ENCODE results near the gene TARDBP. TPM values are rescaled to one million over a fixed set of nuclear protein-coding genes. Genes with fewer than 3 reads are reported as not detected.

TARDBP gene
- total and polyA plus RNA-seq, 8 donors = 68.8 to 243 (median 118) TPM

- peaks cover 11 to 36% (median 28%) of the 10 kb centered on the region in 4 donors for H3K4me1 ChIP-seq
- no peaks in the 10 kb centered on the region for H3K9me3 ChIP-seq
- peaks cover 19 to 48% (median 44%) of the 10 kb centered on the region in 4 donors for H3K36me3 ChIP-seq
- no peak overlapping the region for H3K27ac ChIP-seq
- intact Hi-C loops (cut with DNase I; ENCODE audit: low total_unique reads) = no loop called here
- DNase-seq = no peak
- peaks cover 0 to 8% (median 0%) of the 10 kb centered on the region in 3 donors for H3K27me3 ChIP-seq
- no peak overlapping the region for H3K4me3 ChIP-seq
- WGBS, 5 donors = 92 to 96% (median 95%) methylated on average over 13 to 14 of the region's 14 CpGs
- TF ChIP-seq POLR2AphosphoS5 (IDR thresholded peaks at IDR 0.05) = no peak
- TF ChIP-seq EP300 (IDR thresholded peaks at IDR 0.05) = no peak
- TF ChIP-seq, protein P1, sequence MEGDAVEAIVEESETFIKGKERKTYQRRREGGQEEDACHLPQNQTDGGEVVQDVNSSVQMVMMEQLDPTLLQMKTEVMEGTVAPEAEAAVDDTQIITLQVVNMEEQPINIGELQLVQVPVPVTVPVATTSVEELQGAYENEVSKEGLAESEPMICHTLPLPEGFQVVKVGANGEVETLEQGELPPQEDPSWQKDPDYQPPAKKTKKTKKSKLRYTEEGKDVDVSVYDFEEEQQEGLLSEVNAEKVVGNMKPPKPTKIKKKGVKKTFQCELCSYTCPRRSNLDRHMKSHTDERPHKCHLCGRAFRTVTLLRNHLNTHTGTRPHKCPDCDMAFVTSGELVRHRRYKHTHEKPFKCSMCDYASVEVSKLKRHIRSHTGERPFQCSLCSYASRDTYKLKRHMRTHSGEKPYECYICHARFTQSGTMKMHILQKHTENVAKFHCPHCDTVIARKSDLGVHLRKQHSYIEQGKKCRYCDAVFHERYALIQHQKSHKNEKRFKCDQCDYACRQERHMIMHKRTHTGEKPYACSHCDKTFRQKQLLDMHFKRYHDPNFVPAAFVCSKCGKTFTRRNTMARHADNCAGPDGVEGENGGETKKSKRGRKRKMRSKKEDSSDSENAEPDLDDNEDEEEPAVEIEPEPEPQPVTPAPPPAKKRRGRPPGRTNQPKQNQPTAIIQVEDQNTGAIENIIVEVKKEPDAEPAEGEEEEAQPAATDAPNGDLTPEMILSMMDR (IDR thresholded peaks at IDR 0.05) = no peak
- TF ChIP-seq POLR2A (IDR thresholded peaks at IDR 0.05) = no peak
Measured at GRCh38 chr1:11058026-11058425, 45.6 kb downstream of the TARDBP start.

DNA sequence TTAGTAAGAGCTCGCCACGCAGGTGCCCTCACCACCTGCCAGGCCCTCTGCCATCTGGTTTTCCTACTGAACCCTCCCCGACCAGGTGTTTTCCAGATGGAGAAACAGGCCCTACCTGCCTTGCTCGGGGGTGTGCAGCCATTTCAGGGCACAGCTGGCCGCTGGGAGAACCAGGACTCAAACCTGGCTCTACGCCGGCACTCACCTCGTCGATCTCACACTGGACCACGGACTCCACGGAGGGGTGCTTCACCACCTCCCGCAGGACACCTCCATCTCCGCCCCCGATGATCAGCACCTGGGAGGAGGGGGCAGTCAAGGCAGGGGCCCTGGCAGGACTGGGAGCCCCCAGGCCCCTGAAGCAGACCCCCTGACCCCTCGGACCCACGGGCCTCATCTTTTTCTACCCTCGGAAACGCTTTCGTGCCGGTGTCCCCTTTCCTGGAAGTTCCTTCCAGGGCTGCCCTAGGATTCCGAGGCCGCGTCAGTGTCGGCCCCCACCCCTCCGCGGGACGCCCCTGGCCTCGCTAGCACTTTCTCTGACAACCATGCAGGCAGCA lies 46.2 kb downstream of the TARDBP start:
- DNase-seq = peak; percentile 29 to 40
- TF ChIP-seq, protein P1 (IDR thresholded peaks at IDR 0.05) = no peak
- TF ChIP-seq POLR2AphosphoS5 (IDR thresholded peaks at IDR 0.05) (no peak), POLR2A (IDR thresholded peaks at IDR 0.05) (no peak), EP300 (IDR thresholded peaks at IDR 0.05) (no peak)
- Histone ChIP-seq H3K4me1 (peaks cover 11 to 34% (median 24%) of the 10 kb centered on the region in 4 donors), H3K9me3 (no peaks in the 10 kb centered on the region), H3K4me3 (peak overlapping the region; percentile 88 to 99 (median 96)), H3K27me3 (peaks cover 0 to 2% (median 0%) of the 10 kb centered on the region in 3 donors), H3K36me3 (peaks cover 19 to 54% (median 50%) of the 10 kb centered on the region in 4 donors), H3K27ac (peak overlapping the region in 2 of 5 donors; percentile 75 to 84)
- intact Hi-C loops (cut with DNase I; ENCODE audit: low total_unique reads) = no loop called here
- WGBS, 5 donors = 27 to 44% (median 37%) methylated on average over 20 to 28 of the region's 28 CpGs

DNA sequence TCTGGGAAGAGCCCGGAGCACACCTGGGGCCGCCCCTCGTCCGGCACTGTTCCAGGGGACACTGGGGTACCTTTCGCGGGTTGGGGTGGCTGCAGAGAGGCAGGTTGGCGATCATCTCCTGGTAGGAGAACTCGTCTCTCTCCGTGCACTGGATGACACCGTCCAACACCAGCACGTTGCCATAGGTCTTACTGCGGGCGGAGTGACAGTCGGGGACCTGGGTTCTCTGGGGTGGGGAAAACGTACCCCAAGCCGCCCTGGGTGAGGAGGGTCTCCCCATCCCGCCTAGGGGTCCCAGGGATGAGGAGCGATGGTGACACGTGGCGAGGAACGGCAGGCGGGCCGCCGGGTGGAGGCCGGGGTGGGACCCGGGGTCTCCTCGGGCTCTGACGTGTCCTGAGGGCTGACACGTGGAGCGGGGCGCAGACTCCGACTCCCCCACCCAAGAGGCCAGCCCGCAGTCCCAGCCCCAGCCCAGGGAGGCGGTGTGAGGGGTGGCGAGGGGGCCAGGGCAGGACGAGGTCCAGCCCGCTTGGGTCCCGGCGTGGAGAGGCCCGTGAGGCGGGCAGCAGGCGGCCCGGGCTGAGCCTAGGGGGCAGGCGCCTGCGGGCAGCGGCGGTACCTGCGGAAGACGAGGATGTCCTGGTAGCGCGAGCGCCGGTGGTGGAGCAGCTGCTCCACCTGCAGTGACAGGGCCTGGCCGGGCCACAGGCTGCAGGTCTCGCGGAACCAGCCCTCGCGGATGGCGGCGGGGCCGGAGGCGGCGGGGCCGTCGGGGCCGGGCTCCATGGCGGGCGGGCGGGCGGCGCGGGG lies 46.9 kb downstream of the TARDBP start:
- intact Hi-C loops (cut with DNase I; ENCODE audit: low total_unique reads) = no loop called here
- H3K36me3 ChIP-seq = peaks cover 17 to 56% (median 53%) of the 10 kb centered on the region in 4 donors
- TF ChIP-seq POLR2A (IDR thresholded peaks at IDR 0.05) = no peak
- peak overlapping the region; percentile 12 to 84 (median 67) for H3K27ac ChIP-seq
- H3K27me3 ChIP-seq = no peaks in the 10 kb centered on the region
- no peak for DNase-seq
- H3K4me1 ChIP-seq = peaks cover 11 to 34% (median 24%) of the 10 kb centered on the region in 4 donors
- H3K9me3 ChIP-seq = no peaks in the 10 kb centered on the region
- 1 to 3% (median 1%) methylated on average over 19 to 72 of the region's 72 CpGs for WGBS, 5 donors
- peak overlapping the region; percentile 88 to 99 (median 96) for H3K4me3 ChIP-seq

DNA sequence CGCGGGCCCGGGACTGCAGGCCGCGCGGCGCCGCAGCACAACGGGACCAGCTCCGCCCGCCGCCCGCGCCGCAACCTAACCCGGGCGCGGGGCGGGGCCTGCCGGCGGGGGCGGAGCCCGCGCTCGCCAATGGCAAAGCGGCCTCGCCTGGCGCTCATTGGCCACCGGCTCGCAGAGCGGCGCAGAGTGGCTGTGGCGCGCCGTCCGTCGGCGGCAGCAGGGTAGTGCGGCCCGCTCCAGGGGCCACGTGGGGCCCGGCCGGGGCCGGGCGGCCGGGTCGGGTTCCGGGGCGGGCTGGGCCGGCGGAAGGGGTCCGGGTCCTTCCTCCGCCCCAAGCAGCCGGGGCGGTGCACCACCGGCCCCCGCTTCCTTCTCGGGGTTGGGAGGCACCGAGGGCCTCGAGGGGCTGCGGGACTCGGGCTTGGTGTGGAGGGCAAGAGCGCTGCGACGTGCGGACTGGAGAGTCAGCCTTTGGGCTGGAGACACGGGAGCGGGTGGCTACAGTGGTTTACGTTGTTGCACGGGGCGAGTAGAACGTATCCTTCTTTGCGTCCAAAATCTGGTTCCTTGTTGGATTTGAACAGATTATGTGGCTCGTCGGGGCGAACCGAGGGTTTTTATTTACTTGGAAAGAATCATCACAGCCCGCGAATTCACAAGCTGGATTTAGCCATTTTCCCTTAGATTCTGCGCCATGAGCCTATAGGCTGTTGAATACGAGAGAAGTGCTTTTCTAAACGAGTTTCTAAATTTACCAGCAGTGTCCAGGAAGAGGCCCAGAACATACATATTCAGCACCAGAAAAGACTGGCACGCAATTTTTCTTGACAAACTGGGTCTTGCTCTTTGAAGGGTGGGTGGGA lies 47.7 kb downstream of the TARDBP start, which contains the start of gene SRM:
SRM (minus strand) TSS at position 51 of the 863 bp plus-strand sequence. CDS start 75 bp downstream, outside the sequence.
- H3K27ac ChIP-seq = peak within 1 kb of the TSS; percentile 74 to 86 (median 79)
- H3K4me1 ChIP-seq = peaks cover 11 to 34% (median 24%) of the 10 kb centered on the region in 4 donors
- peak within 1 kb of the TSS; percentile 88 to 99 (median 96) for H3K4me3 ChIP-seq
- WGBS, 5 donors = 0 to 1% (median 1%) methylated on average over 32 to 83 of the region's 83 CpGs
- H3K36me3 ChIP-seq = peaks cover 15 to 56% (median 52%) of the 10 kb centered on the region in 4 donors
- peak; percentile 95 to 97 for DNase-seq
- TF ChIP-seq POLR2A (IDR thresholded peaks at IDR 0.05) (no peak), POLR2AphosphoS5 (IDR thresholded peaks at IDR 0.05) (peak in 2 of 3 donors; percentile 42 to 75), EP300 (IDR thresholded peaks at IDR 0.05) (no peak)
- TF ChIP-seq, protein P1 (IDR thresholded peaks at IDR 0.05) = peak in 3 of 7 experiments; percentile 46 to 86 (median 65)
- H3K27me3 ChIP-seq = no peaks in the 10 kb centered on the region
- H3K9me3 ChIP-seq = no peaks in the 10 kb centered on the region
- intact Hi-C loops (cut with DNase I; ENCODE audit: low total_unique reads) = no loop called here
